HAP-1 (cell line): ENCODE measurements around the gene ERCC6.
A peak's percentile ranks its signal among the peaks of the same experiment; 100 is the strongest.

Experiments used
- DNase-seq, 2 experiments: peaks; one replicate each; pipeline ENCODE4 v3.0.0-alpha.2; 2016 to 2020; ENCODE audit warnings: low spot score in 2 of 2
- H3K27me3 ChIP-seq: fragments of 250-450 bp; sonication (Bioruptor Pico); 2 replicates; pipeline ENCODE4 v1.5.1; 2020; ENCODE audit warnings: low read depth, mild to moderate bottlenecking, moderate library complexity
- H3K36me3 ChIP-seq: fragments of 250-450 bp; sonication (Bioruptor Pico); replicated peaks from 2 replicates; pipeline ENCODE4 v1.5.1; 2020; ENCODE audit warnings: mild to moderate bottlenecking
- H3K4me1 ChIP-seq: fragments of 250-450 bp; sonication (Bioruptor Pico); 2 replicates; pipeline ENCODE4 v1.5.1; 2020; ENCODE audit warnings: mild to moderate bottlenecking
- H3K4me3 ChIP-seq: fragments of 250-450 bp; sonication (Bioruptor Pico); 2 replicates; pipeline ENCODE4 v1.5.1; 2020; ENCODE audit warnings: mild to moderate bottlenecking, moderate library complexity
- H3K9me3 ChIP-seq: fragments of 250-450 bp; sonication (Bioruptor Pico); 2 replicates; pipeline ENCODE4 v1.5.1; 2020; ENCODE audit warnings: mild to moderate bottlenecking, moderate library complexity
- in situ Hi-C: fragments of 300-500 bp; cut with MboI; formaldehyde crosslinking; loops from 3 replicates; pipeline ENCODE4 v1.14.3; 2020; ENCODE audit warnings: low sequenced_read_pairs, inconsistent platforms, mixed read lengths

Gene ERCC6

GRCh38 chr10:49539320-49539885 is 482 bp upstream of the ERCC6 start:
- no peaks in the 10 kb centered on the region for H3K9me3 ChIP-seq
- H3K36me3 ChIP-seq, result no peaks in the 10 kb centered on the region; the same call in 1 of the 2 replicates
- peak in 1 of 2 experiments; percentile 60 for DNase-seq
- no peaks in the 10 kb centered on the region for H3K27me3 ChIP-seq
- peaks cover 2% of the 10 kb centered on the region for H3K4me1 ChIP-seq
- H3K4me3 ChIP-seq, result peak overlapping the region; percentile 84
- in situ Hi-C loops, result no loop called here

GRCh38 chr10:49534670-49535381 is 4.1 kb downstream of the ERCC6 start:
- Histone ChIP-seq H3K4me3 (no peak overlapping the region), H3K9me3 (no peaks in the 10 kb centered on the region), H3K27me3 (no peaks in the 10 kb centered on the region), H3K36me3 (peaks cover 5% of the 10 kb centered on the region), H3K4me1 (peaks cover 2% of the 10 kb centered on the region)
- DNase-seq, result no peak
- in situ Hi-C loops, result no loop called here

- Histone ChIP-seq H3K4me1 (no peaks in the 10 kb centered on the region; the same call in 1 of the 2 replicates), H3K9me3 (no peaks in the 10 kb centered on the region), H3K4me3 (no peak overlapping the region), H3K36me3 (peaks cover 14% of the 10 kb centered on the region), H3K27me3 (no peaks in the 10 kb centered on the region)
- no peak for DNase-seq
- in situ Hi-C loops, result no loop called here
Observed at GRCh38 chr10:49532461-49532860, 6.5 kb downstream of the ERCC6 start.

GRCh38 chr10:49528977-49529506 is 9.9 kb downstream of the ERCC6 start:
- in situ Hi-C loops, result no loop called here
- no peak overlapping the region for H3K4me3 ChIP-seq
- H3K27me3 ChIP-seq, result no peaks in the 10 kb centered on the region
- H3K36me3 ChIP-seq, result peaks cover 15% of the 10 kb centered on the region
- no peak for DNase-seq
- no peaks in the 10 kb centered on the region for H3K9me3 ChIP-seq
- peaks cover 4% of the 10 kb centered on the region for H3K4me1 ChIP-seq

GRCh38 chr10:49527850-49528249 is 11.1 kb downstream of the ERCC6 start:
- Histone ChIP-seq H3K4me3 (no peak overlapping the region), H3K4me1 (peaks cover 14% of the 10 kb centered on the region), H3K9me3 (no peaks in the 10 kb centered on the region), H3K27me3 (no peaks in the 10 kb centered on the region), H3K36me3 (peaks cover 15% of the 10 kb centered on the region)
- in situ Hi-C loops, result no loop called here
- DNase-seq, result no peak

GRCh38 chr10:49527061-49527460 is 11.9 kb downstream of the ERCC6 start:
- no peaks in the 10 kb centered on the region for H3K9me3 ChIP-seq
- peaks cover 15% of the 10 kb centered on the region for H3K36me3 ChIP-seq
- H3K4me3 ChIP-seq, result no peak overlapping the region
- in situ Hi-C loops, result no loop called here
- no peak for DNase-seq
- H3K27me3 ChIP-seq, result no peaks in the 10 kb centered on the region
- H3K4me1 ChIP-seq, result peaks cover 22% of the 10 kb centered on the region

GRCh38 chr10:49526619-49527018 is 12.3 kb downstream of the ERCC6 start:
- no peak for DNase-seq
- in situ Hi-C loops, result no loop called here
- H3K27me3 ChIP-seq, result no peaks in the 10 kb centered on the region
- H3K36me3 ChIP-seq, result peaks cover 15% of the 10 kb centered on the region
- H3K9me3 ChIP-seq, result no peaks in the 10 kb centered on the region
- H3K4me3 ChIP-seq, result no peak overlapping the region
- peaks cover 26% of the 10 kb centered on the region for H3K4me1 ChIP-seq

- Histone ChIP-seq H3K4me1 (peaks cover 27% of the 10 kb centered on the region), H3K4me3 (no peak overlapping the region), H3K9me3 (no peaks in the 10 kb centered on the region), H3K36me3 (peaks cover 10% of the 10 kb centered on the region), H3K27me3 (no peaks in the 10 kb centered on the region)
- no peak for DNase-seq
- in situ Hi-C loops, result no loop called here
Observed at GRCh38 chr10:49524496-49524895, 14.4 kb downstream of the ERCC6 start.

GRCh38 chr10:49523301-49523700 is 15.6 kb downstream of the ERCC6 start:
- Histone ChIP-seq H3K27me3 (no peaks in the 10 kb centered on the region), H3K36me3 (peaks cover 10% of the 10 kb centered on the region)

GRCh38 chr10:49521062-49521461 is 17.9 kb downstream of the ERCC6 start:
- Histone ChIP-seq H3K36me3 (no peaks in the 10 kb centered on the region), H3K27me3 (no peaks in the 10 kb centered on the region), H3K9me3 (no peaks in the 10 kb centered on the region), H3K4me1 (peaks cover 36% of the 10 kb centered on the region), H3K4me3 (no peak overlapping the region)
- in situ Hi-C loops, result no loop called here
- no peak for DNase-seq

More at GRCh38 chr10:49523301-49523700, 15.6 kb downstream of the ERCC6 start:
- H3K4me1 ChIP-seq, result peaks cover 36% of the 10 kb centered on the region
- in situ Hi-C loops, result no loop called here
- no peak overlapping the region for H3K4me3 ChIP-seq
- DNase-seq, result peak in 1 of 2 experiments; percentile 90
- H3K9me3 ChIP-seq, result no peaks in the 10 kb centered on the region

- no peaks in the 10 kb centered on the region for H3K36me3 ChIP-seq
- in situ Hi-C loops, result no loop called here
- H3K27me3 ChIP-seq, result no peaks in the 10 kb centered on the region
- H3K4me1 ChIP-seq, result peaks cover 36% of the 10 kb centered on the region
- H3K4me3 ChIP-seq, result no peak overlapping the region
- no peaks in the 10 kb centered on the region for H3K9me3 ChIP-seq
- no peak for DNase-seq
Observed at GRCh38 chr10:49520122-49520775, 18.7 kb downstream of the ERCC6 start.

- no peaks in the 10 kb centered on the region for H3K36me3 ChIP-seq
- in situ Hi-C loops, result loop anchor here (5.0 kb wide), 1 partner anchor 117 kb away; no protein-coding TSS in a partner anchor
- peaks cover 36% of the 10 kb centered on the region for H3K4me1 ChIP-seq
- no peak overlapping the region for H3K4me3 ChIP-seq
- H3K9me3 ChIP-seq, result no peaks in the 10 kb centered on the region
- no peaks in the 10 kb centered on the region for H3K27me3 ChIP-seq
- DNase-seq, result no peak
Observed at GRCh38 chr10:49519717-49520116, 19.2 kb downstream of the ERCC6 start.

GRCh38 chr10:49518982-49519578 is 19.8 kb downstream of the ERCC6 start:
- Histone ChIP-seq H3K4me3 (no peak overlapping the region), H3K9me3 (no peaks in the 10 kb centered on the region), H3K4me1 (peaks cover 32% of the 10 kb centered on the region), H3K36me3 (no peaks in the 10 kb centered on the region), H3K27me3 (no peaks in the 10 kb centered on the region)
- peak; percentile 69 to 72 for DNase-seq
- in situ Hi-C loops, result loop anchor here (5.0 kb wide), 1 partner anchor 117 kb away; no protein-coding TSS in a partner anchor
